HepG2 (cell line): Measurements from ENCODE around the gene NF2. TPM values are rescaled to one million over a fixed set of nuclear protein-coding genes. Genes with fewer than 3 reads are reported as not detected.

Experiments
- BORCS8-MEF2B ChIP-seq: sonication (generic); formaldehyde crosslinking; IDR thresholded peaks from 2 replicates; pipeline ENCODE4 v1.8.0; 2022; ENCODE audit warnings: mild to moderate bottlenecking, missing genetic modification reagents
- BRD4 ChIP-seq: sonication (generic); formaldehyde crosslinking; IDR thresholded peaks from 2 replicates; pipeline ENCODE4 v1.4.0; 2020; ENCODE audit warnings: missing genetic modification reagents
- CC2D1A ChIP-seq: sonication (generic); formaldehyde crosslinking; IDR thresholded peaks from 2 replicates; pipeline ENCODE4 v1.8.1; 2023; ENCODE audit warnings: mild to moderate bottlenecking, missing genetic modification reagents
- MED1 ChIP-seq: sonication (generic); formaldehyde crosslinking; IDR thresholded peaks from 2 replicates; pipeline ENCODE4 v1.4.0; 2020; ENCODE audit warnings: missing genetic modification reagents
- MXD1 ChIP-seq: sonication (generic); formaldehyde crosslinking; IDR thresholded peaks from 2 replicates; pipeline ENCODE4 v1.4.0; 2020; ENCODE audit warnings: mild to moderate bottlenecking, missing genetic modification reagents
- NFATC3 ChIP-seq: sonication (generic); formaldehyde crosslinking; IDR thresholded peaks from 2 replicates; pipeline ENCODE4 v1.5.1; 2020; ENCODE audit warnings: mild to moderate bottlenecking, missing genetic modification reagents
- PHF5A ChIP-seq: IDR thresholded peaks from one replicate; pipeline ENCODE4 v1.6.1; 2018; ENCODE audit warnings: low read depth, missing genetic modification reagents; ENCODE audit not compliant: unreplicated experiment
- PITX1 ChIP-seq: sonication (generic); formaldehyde crosslinking; IDR thresholded peaks from 2 replicates; pipeline ENCODE4 v1.5.1; 2020; ENCODE audit warnings: mild to moderate bottlenecking, missing genetic modification reagents
- PRDM4 ChIP-seq: sonication (generic); formaldehyde crosslinking; IDR thresholded peaks from 2 replicates; pipeline ENCODE4 v1.9.0; 2021; ENCODE audit warnings: missing genetic modification reagents, borderline replicate concordance
- REL ChIP-seq: sonication (generic); formaldehyde crosslinking; conservative IDR thresholded peaks from 2 replicates; pipeline ENCODE4 v1.8.0; 2022; ENCODE audit warnings: mild to moderate bottlenecking, missing genetic modification reagents, moderate library complexity
- RELA ChIP-seq: sonication (generic); formaldehyde crosslinking; IDR thresholded peaks from 2 replicates; pipeline ENCODE4 v1.4.0; 2020; ENCODE audit warnings: missing genetic modification reagents
- REST ChIP-seq, 2 experiments: IDR thresholded peaks; 2 replicates each; pipeline ENCODE4 v1.6.1; 2011 to 2012; ENCODE audit warnings: low read length in 2 of 2, borderline replicate concordance in 1 of 2, low read depth in 1 of 2, mild to moderate bottlenecking in 1 of 2, moderate library complexity in 1 of 2
- RFX3 ChIP-seq: IDR thresholded peaks from 2 replicates; pipeline ENCODE4 v1.6.1; 2016; ENCODE audit warnings: missing biosample characterization, missing genetic modification reagents
- SCMH1 ChIP-seq: sonication (generic); formaldehyde crosslinking; IDR thresholded peaks from 2 replicates; pipeline ENCODE4 v1.9.0; 2021; ENCODE audit warnings: missing genetic modification reagents, mild to moderate bottlenecking, borderline replicate concordance
- SYNCRIP ChIP-seq: fragments of 200-400 bp; formaldehyde crosslinking; IDR thresholded peaks from 2 replicates; pipeline ENCODE4 v1.6.1; 2018; ENCODE audit warnings: mild to moderate bottlenecking, low read depth, low read length; ENCODE audit not compliant: insufficient read depth
- TSC22D2 ChIP-seq: sonication (generic); formaldehyde crosslinking; IDR thresholded peaks from 2 replicates; pipeline ENCODE4 v1.5.1; 2020; ENCODE audit warnings: missing genetic modification reagents, mild to moderate bottlenecking, borderline replicate concordance
- XRCC5 ChIP-seq: fragments of 200-400 bp; formaldehyde crosslinking; optimal IDR thresholded peaks from 2 replicates; pipeline ENCODE3; 2017; ENCODE audit warnings: mild to moderate bottlenecking, low read length
- ZFP36 ChIP-seq: fragments of 150-350 bp; IDR thresholded peaks from 2 replicates; pipeline ENCODE4 v1.6.1; 2018; ENCODE audit warnings: borderline replicate concordance, low read length, low read depth; ENCODE audit not compliant: partially characterized antibody
- ZNF160 ChIP-seq: sonication (generic); formaldehyde crosslinking; IDR thresholded peaks from 2 replicates; pipeline ENCODE4 v1.8.0; 2022; ENCODE audit warnings: mild to moderate bottlenecking, inconsistent platforms, missing genetic modification reagents
- ZNF354B ChIP-seq: sonication (generic); formaldehyde crosslinking; IDR thresholded peaks from 2 replicates; pipeline ENCODE4 v1.8.0; 2022; ENCODE audit warnings: mild to moderate bottlenecking, missing genetic modification reagents
- ZNF720 ChIP-seq: sonication (generic); formaldehyde crosslinking; IDR thresholded peaks from 2 replicates; pipeline ENCODE4 v1.4.0; 2020; ENCODE audit warnings: missing genetic modification reagents
- polyA plus RNA-seq, 8 experiments: library from polyadenylated mRNA; depleted of rRNA in 3 of 8; stranded (reverse) in 7 of 8; unstranded in 1 of 8; fragments of >200 nt; fragmentation: Illumina TruSeq in 4 of 8; extraction: Trizol in 4 of 8; gene quantifications; 2 replicates each; pipeline versions ENCODE4 v1.2.1 to v1.2.3, GENCODE V29; 2011 to 2016; ENCODE audit warnings: low read depth in 4 of 8, missing spikeins in 1 of 8, mixed read lengths in 1 of 8; ENCODE audit not compliant: insufficient read depth in 1 of 8
- total RNA-seq, 5 experiments: library from RNA; depleted of rRNA; stranded (reverse); fragments of >200 nt; fragmentation: Illumina TruSeq; extraction: Trizol; gene quantifications; 2 replicates each; pipeline ENCODE4 v1.2.3, GENCODE V29; 2016; ENCODE audit warnings: low read depth in 1 of 5

Gene NF2
- total and polyA plus RNA-seq, 2 of the 13 experiments (the other 11 are each of a cell fraction or from before 2014, with no cell fraction given) = 9.3 to 33.3 TPM

GRCh38 chr22:29716814-29717545 is 113.5 kb downstream of the NF2 start (continued):
- TF ChIP-seq SCMH1 (CRISPR knock-in tag) = no peak
- TF ChIP-seq CC2D1A (CRISPR knock-in tag) = no peak
- TF ChIP-seq REL (CRISPR knock-in tag) = 0 out of 2 replicates have a peak, but pooled peaks have one; percentile 11
- 0 out of 2 replicates have a peak, but pooled peaks have one; percentile 70 for TF ChIP-seq ZNF160 (CRISPR knock-in tag)
- peak; percentile 54; the same call in 1 of the 2 replicates for TF ChIP-seq MED1
- TF ChIP-seq XRCC5 = peak; percentile 95
- TF ChIP-seq ZNF720 (CRISPR knock-in tag) = 0 out of 2 replicates have a peak, but pooled peaks have one; percentile 55
- no peak for TF ChIP-seq PITX1 (CRISPR knock-in tag)
- no peak for TF ChIP-seq NFATC3 (CRISPR knock-in tag)
- TF ChIP-seq TSC22D2 (CRISPR knock-in tag) = peak; percentile 99
- no peak for TF ChIP-seq BRD4 (CRISPR knock-in tag)
- peak in 1 of 2 experiments; percentile 99 for TF ChIP-seq REST (IDR thresholded peaks at IDR 0.05; ENCODE audit: borderline replicate concordance in 1 of 2, low read depth in 1 of 2, low read length in 2 of 2)
- 0 out of 2 replicates have a peak, but pooled peaks have one; percentile 59 for TF ChIP-seq RELA (CRISPR knock-in tag)
- TF ChIP-seq MXD1 (CRISPR knock-in tag) = peak; percentile 80; the same call in 1 of the 2 replicates
- TF ChIP-seq PHF5A (CRISPR knock-in tag) = no peak
- no peak for TF ChIP-seq ZFP36
- TF ChIP-seq SYNCRIP = no peak
- peak; percentile 97 for TF ChIP-seq BORCS8-MEF2B
- TF ChIP-seq ZNF354B (CRISPR knock-in tag) = peak; percentile 89
- TF ChIP-seq RFX3 (CRISPR knock-in tag) = no peak
- peak; percentile 91; the same call in 1 of the 2 replicates for TF ChIP-seq PRDM4 (CRISPR knock-in tag)
